Skin of body (tissue), 2 donors: ENCODE data around the gene XXYLT1. TPM values are rescaled to one million over a fixed set of nuclear protein-coding genes. Genes with fewer than 3 reads are reported as not detected.
A peak's percentile ranks its signal among the peaks of the same experiment; 100 is the strongest.

Source experiments
- DNase-seq: peaks from one replicate; lab custom pipeline; 2025; lab: John Stamatoyannopoulos, UW
- total RNA-seq: library from RNA; depleted of rRNA; stranded (reverse); fragments of >200 nt; gene quantifications from one replicate; pipeline ENCODE4 v1.2.3, GENCODE V29; 2014

Gene XXYLT1
- total RNA-seq, 1 donor from 2014 or later = 13.6 TPM

- no peak for DNase-seq
These were observed 101.8 kb downstream of the XXYLT1 start for GRCh38 chr3:195169011-195169649.

- DNase-seq = no peak
These were observed 102.8 kb downstream of the XXYLT1 start for GRCh38 chr3:195168009-195168762.

GRCh38 chr3:195165790-195166189 lies 105.2 kb downstream of the XXYLT1 start:
- no peak for DNase-seq

- DNase-seq = no peak
These were observed 105.7 kb downstream of the XXYLT1 start for GRCh38 chr3:195165265-195165609.

GRCh38 chr3:195164573-195165264 lies 106.2 kb downstream of the XXYLT1 start:
- DNase-seq = no peak

- no peak for DNase-seq
These were observed 107.0 kb downstream of the XXYLT1 start for GRCh38 chr3:195163719-195164572.

- no peak for DNase-seq
These were observed 108.1 kb downstream of the XXYLT1 start for GRCh38 chr3:195162816-195163215.

- DNase-seq = no peak
These were observed 108.8 kb downstream of the XXYLT1 start for GRCh38 chr3:195162033-195162669.

- DNase-seq = no peak
These were observed 110.0 kb downstream of the XXYLT1 start for GRCh38 chr3:195160908-195161434.

GRCh38 chr3:195160257-195160898 lies 110.6 kb downstream of the XXYLT1 start:
- peak; percentile 56 for DNase-seq

GRCh38 chr3:195159814-195160165 lies 111.2 kb downstream of the XXYLT1 start:
- DNase-seq = no peak

- no peak for DNase-seq
These were observed 111.7 kb downstream of the XXYLT1 start for GRCh38 chr3:195159117-195159813.

- no peak for DNase-seq
These were observed 114.6 kb downstream of the XXYLT1 start for GRCh38 chr3:195156286-195156890.

GRCh38 chr3:195155570-195156241 lies 115.3 kb downstream of the XXYLT1 start:
- DNase-seq = no peak

- peak; percentile 85 for DNase-seq
These were observed 116.0 kb downstream of the XXYLT1 start for GRCh38 chr3:195154793-195155535.

- peak; percentile 35 for DNase-seq
These were observed 116.7 kb downstream of the XXYLT1 start for GRCh38 chr3:195154111-195154791.

GRCh38 chr3:195153653-195154052 lies 117.3 kb downstream of the XXYLT1 start:
- peak; percentile 61 for DNase-seq
